Erythroblast (primary cell): ENCODE data around the gene KTI12.

Experiments used
- DNase-seq, 2 experiments: peaks; one replicate each; lab custom pipeline; 2025; lab: John Stamatoyannopoulos, UW
- GATA1 ChIP-seq: IDR thresholded peaks from 2 replicates; pipeline ENCODE4 v1.6.1; 2011; ENCODE audit warnings: low read depth, mild to moderate bottlenecking, control low read depth, low read length, moderate library complexity
- POLR2A ChIP-seq: IDR thresholded peaks from 2 replicates; pipeline ENCODE4 v1.6.1; 2011; ENCODE audit warnings: mild to moderate bottlenecking, low read length

The KTI12 gene

DNA sequence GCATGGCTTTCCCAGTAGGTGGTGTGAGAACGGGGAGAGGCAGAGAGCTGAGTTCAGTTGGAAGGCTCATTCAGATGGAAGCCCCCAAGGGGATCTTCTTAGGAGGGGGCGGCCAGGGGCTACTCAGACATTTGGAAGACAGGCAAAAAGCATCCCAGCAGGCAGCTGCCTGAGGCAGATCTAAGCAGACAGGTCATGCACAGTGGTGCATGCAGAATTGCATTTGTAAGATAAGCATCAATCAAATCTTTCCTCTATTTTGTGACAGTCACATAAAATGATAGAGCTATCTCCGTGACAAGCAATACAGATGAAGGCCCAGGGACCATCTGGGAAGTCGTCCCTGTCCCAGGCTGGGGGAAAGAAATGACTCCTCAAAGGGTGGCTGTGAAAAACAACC lies 46.9 kb downstream of the KTI12 start:
- DNase-seq, result no peak
- TF ChIP-seq POLR2A, result no peak
- TF ChIP-seq GATA1, result no peak

DNA sequence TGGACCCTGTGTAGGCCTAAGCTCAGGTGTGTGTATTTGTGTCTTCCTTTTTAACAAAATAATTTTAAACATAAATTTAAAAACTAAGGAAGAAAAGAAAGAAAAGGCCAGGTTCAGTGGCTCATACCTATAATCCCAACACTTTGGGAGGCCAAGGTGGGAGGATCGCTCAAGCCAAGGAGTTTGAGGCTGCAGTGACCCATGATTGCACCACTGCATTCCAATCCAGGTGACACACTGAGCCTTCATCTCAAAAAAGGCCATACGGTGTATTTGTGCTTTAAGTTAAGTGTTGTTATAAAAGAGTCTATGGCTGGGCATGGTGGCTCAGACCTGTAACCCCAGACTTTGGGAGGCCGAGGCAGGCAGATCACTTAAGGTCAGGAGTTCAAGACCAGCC lies 51.4 kb downstream of the KTI12 start:
- DNase-seq, result no peak
- TF ChIP-seq GATA1 (no peak), POLR2A (no peak)
